HEK293 (cell line): ENCODE results near the gene ZNF782.

ENCODE experiments used
- CTCF ChIA-PET: fragments of 350-600 bp; formaldehyde crosslinking; extraction: SDS; loops from one replicate; lab custom pipeline; 2021; ENCODE audit warnings: antibody characterized with exemption; lab: Yijun Ruan, JAX
- POLR2A ChIA-PET: fragments of 300-600 bp; formaldehyde crosslinking; extraction: SDS; loops from one replicate; lab custom pipeline; 2020; ENCODE audit warnings: antibody characterized with exemption, inconsistent platforms; lab: Yijun Ruan, JAX
- H3K27ac ChIP-seq: fragments of 200-500 bp; sonication (Bioruptor generic); 2 replicates; pipeline ENCODE4 v1.5.1; 2014; ENCODE audit warnings: low read depth, low read length, control low read depth, inconsistent platforms; ENCODE audit errors: extremely low read depth
- H3K36me3 ChIP-seq, 2 experiments: fragments of 200-500 bp in 1 of 2; sonication (Bioruptor generic) in 1 of 2; 1 replicate in 1 of 2; 2 replicates in 1 of 2; pipeline ENCODE4 v1.5.1; 2014 to 2017; ENCODE audit warnings: inconsistent platforms in 2 of 2, low read length in 2 of 2; ENCODE audit not compliant: control insufficient read depth in 2 of 2, insufficient read depth in 1 of 2
- H3K4me1 ChIP-seq: fragments of 200-500 bp; sonication (Bioruptor generic); 2 replicates; pipeline ENCODE4 v1.5.1; 2014; ENCODE audit warnings: mild to moderate bottlenecking, low read length, inconsistent platforms; ENCODE audit not compliant: control insufficient read depth, insufficient read depth
- H3K4me3 ChIP-seq: 2 replicates; pipeline ENCODE4 v1.5.1; 2011; ENCODE audit warnings: low read depth, mild to moderate bottlenecking, control low read depth, low read length, moderate library complexity
- H3K9me3 ChIP-seq: fragments of 200-500 bp; sonication (Bioruptor generic); 2 replicates; pipeline ENCODE4 v1.5.1; 2014; ENCODE audit warnings: low read depth, low read length, inconsistent platforms; ENCODE audit not compliant: control insufficient read depth, insufficient read depth
- GLIS1 ChIP-seq: fragments of 450-650 bp; formaldehyde crosslinking; IDR thresholded peaks from 2 replicates; pipeline ENCODE4 v1.5.1; 2016; ENCODE audit warnings: missing biosample characterization, missing genetic modification characterization
- GLIS2 ChIP-seq: fragments of 450-650 bp; formaldehyde crosslinking; IDR thresholded peaks from 2 replicates; pipeline ENCODE4 v1.5.1; 2016; ENCODE audit warnings: missing biosample characterization, missing genetic modification characterization
- KLF10 ChIP-seq: fragments of 450-650 bp; IDR thresholded peaks from 2 replicates; pipeline ENCODE4 v1.5.1; 2018; ENCODE audit warnings: missing biosample characterization, mild to moderate bottlenecking, missing genetic modification characterization
- SP2 ChIP-seq: fragments of 450-650 bp; formaldehyde crosslinking; IDR thresholded peaks from 2 replicates; pipeline ENCODE4 v1.5.1; 2016; ENCODE audit warnings: missing biosample characterization, missing genetic modification characterization
- ZBTB17 ChIP-seq: fragments of 450-650 bp; formaldehyde crosslinking; IDR thresholded peaks from 2 replicates; pipeline ENCODE4 v1.5.1; 2016; ENCODE audit warnings: missing biosample characterization, missing genetic modification characterization
- ZBTB20 ChIP-seq: fragments of 450-650 bp; formaldehyde crosslinking; IDR thresholded peaks from 2 replicates; pipeline ENCODE4 v1.5.1; 2016; ENCODE audit warnings: missing biosample characterization, missing genetic modification characterization
- ZBTB8A ChIP-seq: fragments of 450-650 bp; formaldehyde crosslinking; IDR thresholded peaks from 2 replicates; pipeline ENCODE4 v1.5.1; 2016; ENCODE audit warnings: missing biosample characterization, missing genetic modification characterization
- ZFHX2 ChIP-seq: fragments of 450-650 bp; formaldehyde crosslinking; conservative IDR thresholded peaks from 2 replicates; pipeline ENCODE4 v1.5.1; 2016; ENCODE audit warnings: missing biosample characterization, missing genetic modification characterization
- ZNF112 ChIP-seq: fragments of 450-650 bp; formaldehyde crosslinking; IDR thresholded peaks from 2 replicates; pipeline ENCODE4 v1.5.0; 2017; ENCODE audit warnings: missing biosample characterization, missing genetic modification characterization
- ZNF335 ChIP-seq: fragments of 450-650 bp; formaldehyde crosslinking; conservative IDR thresholded peaks from 2 replicates; pipeline ENCODE4 v1.5.1; 2016; ENCODE audit warnings: missing biosample characterization, missing genetic modification characterization
- ZNF416 ChIP-seq: fragments of 450-650 bp; formaldehyde crosslinking; IDR thresholded peaks from 2 replicates; pipeline ENCODE4 v1.5.1; 2016; ENCODE audit warnings: missing biosample characterization, missing genetic modification characterization
- ZNF423 ChIP-seq: fragments of 450-650 bp; formaldehyde crosslinking; IDR thresholded peaks from 2 replicates; pipeline ENCODE4 v1.5.1; 2016; ENCODE audit warnings: missing biosample characterization, missing genetic modification characterization
- ZNF561 ChIP-seq: fragments of 450-650 bp; IDR thresholded peaks from 2 replicates; pipeline ENCODE4 v1.5.1; 2018; ENCODE audit warnings: missing biosample characterization, missing genetic modification characterization, borderline replicate concordance
- ZNF585B ChIP-seq: fragments of 450-650 bp; formaldehyde crosslinking; IDR thresholded peaks from 2 replicates; pipeline ENCODE4 v1.5.1; 2016; ENCODE audit warnings: missing biosample characterization, missing genetic modification characterization
- ZNF600 ChIP-seq: fragments of 450-650 bp; formaldehyde crosslinking; IDR thresholded peaks from 2 replicates; pipeline ENCODE4 v1.5.1; 2016; ENCODE audit warnings: missing biosample characterization, missing genetic modification characterization
- ZNF610 ChIP-seq: fragments of 450-650 bp; formaldehyde crosslinking; IDR thresholded peaks from 2 replicates; pipeline ENCODE4 v1.5.1; 2016; ENCODE audit warnings: missing biosample characterization, missing genetic modification characterization, borderline replicate concordance
- ZNF664 ChIP-seq: fragments of 450-650 bp; formaldehyde crosslinking; IDR thresholded peaks from 2 replicates; pipeline ENCODE4 v1.5.1; 2016; ENCODE audit warnings: missing biosample characterization, missing genetic modification characterization
- ZNF76 ChIP-seq: fragments of 450-650 bp; formaldehyde crosslinking; IDR thresholded peaks from 2 replicates; pipeline ENCODE4; 2016; ENCODE audit warnings: low read depth, missing biosample characterization, missing genetic modification characterization, borderline replicate concordance
- TF ChIP-seq, protein P1 (sequence below): fragments of 450-650 bp; formaldehyde crosslinking; IDR thresholded peaks from 2 replicates; pipeline ENCODE4 v1.5.1; 2016; ENCODE audit warnings: missing biosample characterization, missing genetic modification characterization
- TF ChIP-seq, protein P2 (sequence below): fragments of 450-650 bp; formaldehyde crosslinking; optimal IDR thresholded peaks from 2 replicates; pipeline ENCODE3; 2016; ENCODE audit warnings: missing biosample characterization, mild to moderate bottlenecking, missing genetic modification characterization
- TF ChIP-seq, protein P3 (sequence below): fragments of 450-650 bp; formaldehyde crosslinking; IDR thresholded peaks from 2 replicates; pipeline ENCODE4 v1.5.1; 2016; ENCODE audit warnings: missing biosample characterization, missing genetic modification characterization
- TF ChIP-seq, protein P4 (sequence below): fragments of 450-650 bp; formaldehyde crosslinking; IDR thresholded peaks from 2 replicates; pipeline ENCODE4 v1.5.1; 2016; ENCODE audit warnings: missing biosample characterization, missing genetic modification characterization
- TF ChIP-seq, protein P5 (sequence below): fragments of 450-650 bp; formaldehyde crosslinking; IDR thresholded peaks from 2 replicates; pipeline ENCODE4 v1.5.1; 2016; ENCODE audit warnings: missing biosample characterization, missing genetic modification characterization
- TF ChIP-seq, protein P6 (sequence below): fragments of 450-650 bp; formaldehyde crosslinking; IDR thresholded peaks from 2 replicates; pipeline ENCODE4 v1.5.1; 2016; ENCODE audit warnings: missing biosample characterization, missing genetic modification characterization

ZNF782 gene

DNA sequence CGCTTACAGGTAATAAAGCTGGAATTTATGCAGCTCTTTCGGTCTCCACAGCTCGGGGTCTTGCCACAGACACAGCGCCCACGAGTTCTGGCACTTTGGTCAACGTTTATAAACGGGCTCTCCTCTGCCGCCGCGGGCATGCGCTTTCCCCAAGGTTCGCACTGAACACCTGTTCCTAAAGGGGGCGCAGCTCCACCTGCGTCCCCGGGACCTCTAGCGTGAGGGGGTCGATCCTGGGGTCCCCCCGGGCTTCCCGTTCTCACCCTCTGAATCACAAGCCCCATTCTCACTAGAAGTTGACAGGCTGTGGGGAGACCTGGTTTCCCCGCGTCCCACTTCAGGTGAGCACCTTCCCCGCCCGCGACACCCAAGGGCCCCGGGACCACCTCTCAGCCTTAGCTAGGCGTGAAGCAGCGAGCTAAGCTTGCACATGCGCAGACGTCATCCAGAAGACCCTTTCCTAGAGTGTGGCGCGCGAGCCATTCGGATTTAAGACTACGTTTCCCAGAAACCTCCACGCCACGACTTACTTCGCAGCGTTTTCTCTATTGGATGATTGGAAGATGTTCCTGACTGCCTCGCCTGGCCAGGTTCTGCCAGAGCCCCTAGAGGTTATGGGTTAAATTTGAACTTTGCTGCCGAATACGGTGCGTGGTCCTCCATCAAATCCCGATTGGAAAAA, 21.3 kb upstream of the ZNF782 start:
- no peaks in the 10 kb centered on the region for H3K4me1 ChIP-seq
- ChIA-PET POLR2A (interaction anchor here (0.6 to 2.0 kb wide), 8 partner anchors 16 to 426 kb away, joined by 4 to 15 read pairs (median 5); partner anchors contain the start of genes HABP4 and ZNF782), CTCF (interaction anchor here (0.7 to 10.3 kb wide), 10 partner anchors 9 to 162 kb away, joined by 3 to 67 read pairs (median 4); partner anchors contain the start of gene ZNF782)
- H3K4me3 ChIP-seq, result peak overlapping the region; percentile 62
- H3K36me3 ChIP-seq, result no peaks in the 10 kb centered on the region
- no peak overlapping the region; the same call in 1 of the 2 replicates for H3K27ac ChIP-seq
- no peaks in the 10 kb centered on the region for H3K9me3 ChIP-seq
- TF ChIP-seq ZNF423, result peak; percentile 94
- TF ChIP-seq, protein P1, sequence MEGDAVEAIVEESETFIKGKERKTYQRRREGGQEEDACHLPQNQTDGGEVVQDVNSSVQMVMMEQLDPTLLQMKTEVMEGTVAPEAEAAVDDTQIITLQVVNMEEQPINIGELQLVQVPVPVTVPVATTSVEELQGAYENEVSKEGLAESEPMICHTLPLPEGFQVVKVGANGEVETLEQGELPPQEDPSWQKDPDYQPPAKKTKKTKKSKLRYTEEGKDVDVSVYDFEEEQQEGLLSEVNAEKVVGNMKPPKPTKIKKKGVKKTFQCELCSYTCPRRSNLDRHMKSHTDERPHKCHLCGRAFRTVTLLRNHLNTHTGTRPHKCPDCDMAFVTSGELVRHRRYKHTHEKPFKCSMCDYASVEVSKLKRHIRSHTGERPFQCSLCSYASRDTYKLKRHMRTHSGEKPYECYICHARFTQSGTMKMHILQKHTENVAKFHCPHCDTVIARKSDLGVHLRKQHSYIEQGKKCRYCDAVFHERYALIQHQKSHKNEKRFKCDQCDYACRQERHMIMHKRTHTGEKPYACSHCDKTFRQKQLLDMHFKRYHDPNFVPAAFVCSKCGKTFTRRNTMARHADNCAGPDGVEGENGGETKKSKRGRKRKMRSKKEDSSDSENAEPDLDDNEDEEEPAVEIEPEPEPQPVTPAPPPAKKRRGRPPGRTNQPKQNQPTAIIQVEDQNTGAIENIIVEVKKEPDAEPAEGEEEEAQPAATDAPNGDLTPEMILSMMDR (tag by site-specific recombination), result peak; percentile 69
- TF ChIP-seq, protein P2, sequence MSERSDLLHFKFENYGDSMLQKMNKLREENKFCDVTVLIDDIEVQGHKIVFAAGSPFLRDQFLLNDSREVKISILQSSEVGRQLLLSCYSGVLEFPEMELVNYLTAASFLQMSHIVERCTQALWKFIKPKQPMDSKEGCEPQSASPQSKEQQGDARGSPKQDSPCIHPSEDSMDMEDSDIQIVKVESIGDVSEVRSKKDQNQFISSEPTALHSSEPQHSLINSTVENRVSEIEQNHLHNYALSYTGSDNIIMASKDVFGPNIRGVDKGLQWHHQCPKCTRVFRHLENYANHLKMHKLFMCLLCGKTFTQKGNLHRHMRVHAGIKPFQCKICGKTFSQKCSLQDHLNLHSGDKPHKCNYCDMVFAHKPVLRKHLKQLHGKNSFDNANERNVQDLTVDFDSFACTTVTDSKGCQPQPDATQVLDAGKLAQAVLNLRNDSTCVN (tag by site-specific recombination), result peak; percentile 51
- TF ChIP-seq ZFHX2 (tag by site-specific recombination), result 0 out of 2 replicates have a peak, but pooled peaks have one; percentile 13
- TF ChIP-seq ZBTB20 (tag by site-specific recombination), result peak; percentile 95
- TF ChIP-seq ZBTB8A, result peak; percentile 55
- TF ChIP-seq ZNF585B (tag by site-specific recombination), result no peak
- TF ChIP-seq ZNF335, result peak; percentile 93
- no peak for TF ChIP-seq KLF10 (tag by site-specific recombination)
- peak; percentile 18; the same call in 1 of the 2 replicates for TF ChIP-seq ZNF600 (tag by site-specific recombination)
- TF ChIP-seq ZNF610, result no peak
- TF ChIP-seq, protein P3, sequence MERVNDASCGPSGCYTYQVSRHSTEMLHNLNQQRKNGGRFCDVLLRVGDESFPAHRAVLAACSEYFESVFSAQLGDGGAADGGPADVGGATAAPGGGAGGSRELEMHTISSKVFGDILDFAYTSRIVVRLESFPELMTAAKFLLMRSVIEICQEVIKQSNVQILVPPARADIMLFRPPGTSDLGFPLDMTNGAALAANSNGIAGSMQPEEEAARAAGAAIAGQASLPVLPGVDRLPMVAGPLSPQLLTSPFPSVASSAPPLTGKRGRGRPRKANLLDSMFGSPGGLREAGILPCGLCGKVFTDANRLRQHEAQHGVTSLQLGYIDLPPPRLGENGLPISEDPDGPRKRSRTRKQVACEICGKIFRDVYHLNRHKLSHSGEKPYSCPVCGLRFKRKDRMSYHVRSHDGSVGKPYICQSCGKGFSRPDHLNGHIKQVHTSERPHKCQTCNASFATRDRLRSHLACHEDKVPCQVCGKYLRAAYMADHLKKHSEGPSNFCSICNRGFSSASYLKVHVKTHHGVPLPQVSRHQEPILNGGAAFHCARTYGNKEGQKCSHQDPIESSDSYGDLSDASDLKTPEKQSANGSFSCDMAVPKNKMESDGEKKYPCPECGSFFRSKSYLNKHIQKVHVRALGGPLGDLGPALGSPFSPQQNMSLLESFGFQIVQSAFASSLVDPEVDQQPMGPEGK, result peak; percentile 42
- TF ChIP-seq ZBTB17, result peak; percentile 74
- TF ChIP-seq ZNF664, result no peak
- peak; percentile 79; the same call in 1 of the 2 replicates for TF ChIP-seq ZNF76 (tag by site-specific recombination)
- TF ChIP-seq SP2 (tag by site-specific recombination), result no peak
- TF ChIP-seq, protein P4, sequence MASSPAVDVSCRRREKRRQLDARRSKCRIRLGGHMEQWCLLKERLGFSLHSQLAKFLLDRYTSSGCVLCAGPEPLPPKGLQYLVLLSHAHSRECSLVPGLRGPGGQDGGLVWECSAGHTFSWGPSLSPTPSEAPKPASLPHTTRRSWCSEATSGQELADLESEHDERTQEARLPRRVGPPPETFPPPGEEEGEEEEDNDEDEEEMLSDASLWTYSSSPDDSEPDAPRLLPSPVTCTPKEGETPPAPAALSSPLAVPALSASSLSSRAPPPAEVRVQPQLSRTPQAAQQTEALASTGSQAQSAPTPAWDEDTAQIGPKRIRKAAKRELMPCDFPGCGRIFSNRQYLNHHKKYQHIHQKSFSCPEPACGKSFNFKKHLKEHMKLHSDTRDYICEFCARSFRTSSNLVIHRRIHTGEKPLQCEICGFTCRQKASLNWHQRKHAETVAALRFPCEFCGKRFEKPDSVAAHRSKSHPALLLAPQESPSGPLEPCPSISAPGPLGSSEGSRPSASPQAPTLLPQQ (tag by site-specific recombination), result peak; percentile 45; the same call in 1 of the 2 replicates
- TF ChIP-seq, protein P5, sequence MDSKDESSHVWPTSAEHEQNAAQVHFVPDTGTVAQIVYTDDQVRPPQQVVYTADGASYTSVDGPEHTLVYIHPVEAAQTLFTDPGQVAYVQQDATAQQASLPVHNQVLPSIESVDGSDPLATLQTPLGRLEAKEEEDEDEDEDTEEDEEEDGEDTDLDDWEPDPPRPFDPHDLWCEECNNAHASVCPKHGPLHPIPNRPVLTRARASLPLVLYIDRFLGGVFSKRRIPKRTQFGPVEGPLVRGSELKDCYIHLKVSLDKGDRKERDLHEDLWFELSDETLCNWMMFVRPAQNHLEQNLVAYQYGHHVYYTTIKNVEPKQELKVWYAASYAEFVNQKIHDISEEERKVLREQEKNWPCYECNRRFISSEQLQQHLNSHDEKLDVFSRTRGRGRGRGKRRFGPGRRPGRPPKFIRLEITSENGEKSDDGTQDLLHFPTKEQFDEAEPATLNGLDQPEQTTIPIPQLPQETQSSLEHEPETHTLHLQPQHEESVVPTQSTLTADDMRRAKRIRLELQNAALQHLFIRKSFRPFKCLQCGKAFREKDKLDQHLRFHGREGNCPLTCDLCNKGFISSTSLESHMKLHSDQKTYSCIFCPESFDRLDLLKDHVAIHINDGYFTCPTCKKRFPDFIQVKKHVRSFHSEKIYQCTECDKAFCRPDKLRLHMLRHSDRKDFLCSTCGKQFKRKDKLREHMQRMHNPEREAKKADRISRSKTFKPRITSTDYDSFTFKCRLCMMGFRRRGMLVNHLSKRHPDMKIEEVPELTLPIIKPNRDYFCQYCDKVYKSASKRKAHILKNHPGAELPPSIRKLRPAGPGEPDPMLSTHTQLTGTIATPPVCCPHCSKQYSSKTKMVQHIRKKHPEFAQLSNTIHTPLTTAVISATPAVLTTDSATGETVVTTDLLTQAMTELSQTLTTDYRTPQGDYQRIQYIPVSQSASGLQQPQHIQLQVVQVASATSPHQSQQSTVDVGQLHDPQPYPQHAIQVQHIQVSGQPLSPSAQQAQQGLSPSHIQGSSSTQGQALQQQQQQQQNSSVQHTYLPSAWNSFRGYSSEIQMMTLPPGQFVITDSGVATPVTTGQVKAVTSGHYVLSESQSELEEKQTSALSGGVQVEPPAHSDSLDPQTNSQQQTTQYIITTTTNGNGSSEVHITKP (tag by site-specific recombination), result 0 out of 2 replicates have a peak, but pooled peaks have one; percentile 13
- peak; percentile 8; the same call in 1 of the 2 replicates for TF ChIP-seq GLIS1 (tag by site-specific recombination)
- no peak for TF ChIP-seq ZNF416 (tag by site-specific recombination)
- TF ChIP-seq GLIS2 (tag by site-specific recombination), result peak; percentile 69
- TF ChIP-seq, protein P6, sequence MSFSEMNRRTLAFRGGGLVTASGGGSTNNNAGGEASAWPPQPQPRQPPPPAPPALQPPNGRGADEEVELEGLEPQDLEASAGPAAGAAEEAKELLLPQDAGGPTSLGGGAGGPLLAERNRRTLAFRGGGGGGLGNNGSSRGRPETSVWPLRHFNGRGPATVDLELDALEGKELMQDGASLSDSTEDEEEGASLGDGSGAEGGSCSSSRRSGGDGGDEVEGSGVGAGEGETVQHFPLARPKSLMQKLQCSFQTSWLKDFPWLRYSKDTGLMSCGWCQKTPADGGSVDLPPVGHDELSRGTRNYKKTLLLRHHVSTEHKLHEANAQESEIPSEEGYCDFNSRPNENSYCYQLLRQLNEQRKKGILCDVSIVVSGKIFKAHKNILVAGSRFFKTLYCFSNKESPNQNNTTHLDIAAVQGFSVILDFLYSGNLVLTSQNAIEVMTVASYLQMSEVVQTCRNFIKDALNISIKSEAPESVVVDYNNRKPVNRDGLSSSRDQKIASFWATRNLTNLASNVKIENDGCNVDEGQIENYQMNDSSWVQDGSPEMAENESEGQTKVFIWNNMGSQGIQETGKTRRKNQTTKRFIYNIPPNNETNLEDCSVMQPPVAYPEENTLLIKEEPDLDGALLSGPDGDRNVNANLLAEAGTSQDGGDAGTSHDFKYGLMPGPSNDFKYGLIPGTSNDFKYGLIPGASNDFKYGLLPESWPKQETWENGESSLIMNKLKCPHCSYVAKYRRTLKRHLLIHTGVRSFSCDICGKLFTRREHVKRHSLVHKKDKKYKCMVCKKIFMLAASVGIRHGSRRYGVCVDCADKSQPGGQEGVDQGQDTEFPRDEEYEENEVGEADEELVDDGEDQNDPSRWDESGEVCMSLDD (tag by site-specific recombination), result 0 out of 2 replicates have a peak, but pooled peaks have one; percentile 30
- 0 out of 2 replicates have a peak, but pooled peaks have one; percentile 35 for TF ChIP-seq ZNF561 (tag by site-specific recombination)
- no peak for TF ChIP-seq ZNF112
